ENCODE data around the gene KCNK18.

GRCh38 chr10:117240621-117241529, 43.6 kb downstream of the KCNK18 start, which contains the start of gene SLC18A2:
- TF ChIP-seq, protein P1, sequence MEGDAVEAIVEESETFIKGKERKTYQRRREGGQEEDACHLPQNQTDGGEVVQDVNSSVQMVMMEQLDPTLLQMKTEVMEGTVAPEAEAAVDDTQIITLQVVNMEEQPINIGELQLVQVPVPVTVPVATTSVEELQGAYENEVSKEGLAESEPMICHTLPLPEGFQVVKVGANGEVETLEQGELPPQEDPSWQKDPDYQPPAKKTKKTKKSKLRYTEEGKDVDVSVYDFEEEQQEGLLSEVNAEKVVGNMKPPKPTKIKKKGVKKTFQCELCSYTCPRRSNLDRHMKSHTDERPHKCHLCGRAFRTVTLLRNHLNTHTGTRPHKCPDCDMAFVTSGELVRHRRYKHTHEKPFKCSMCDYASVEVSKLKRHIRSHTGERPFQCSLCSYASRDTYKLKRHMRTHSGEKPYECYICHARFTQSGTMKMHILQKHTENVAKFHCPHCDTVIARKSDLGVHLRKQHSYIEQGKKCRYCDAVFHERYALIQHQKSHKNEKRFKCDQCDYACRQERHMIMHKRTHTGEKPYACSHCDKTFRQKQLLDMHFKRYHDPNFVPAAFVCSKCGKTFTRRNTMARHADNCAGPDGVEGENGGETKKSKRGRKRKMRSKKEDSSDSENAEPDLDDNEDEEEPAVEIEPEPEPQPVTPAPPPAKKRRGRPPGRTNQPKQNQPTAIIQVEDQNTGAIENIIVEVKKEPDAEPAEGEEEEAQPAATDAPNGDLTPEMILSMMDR (conservative IDR thresholded peaks at IDR 0.05; ENCODE audit: low read length): no peak
- no peak for TF ChIP-seq EZH2phosphoT487 (IDR thresholded peaks at IDR 0.05; ENCODE audit: borderline replicate concordance, low read depth, low read length)
